ENCODE results near the gene DNAAF9.

DNAAF9 gene

GRCh38 chr20:3409417-3409816 lies 1.9 kb upstream of the DNAAF9 start:
- no peak for DNase-seq

GRCh38 chr20:3407771-3408637 lies 535 bp upstream of the DNAAF9 start:
- DNase-seq, result peak; percentile 72 to 78

GRCh38 chr20:3406481-3407039 lies 909 bp downstream of the DNAAF9 start:
- DNase-seq, result peak; percentile 26 to 52

GRCh38 chr20:3405696-3406358 lies 1.6 kb downstream of the DNAAF9 start:
- no peak for DNase-seq

- DNase-seq, result no peak
Measured at GRCh38 chr20:3405139-3405538, 2.3 kb downstream of the DNAAF9 start.

GRCh38 chr20:3404402-3404801 lies 3.1 kb downstream of the DNAAF9 start:
- peak; percentile 27 to 33 for DNase-seq

GRCh38 chr20:3403741-3404140 lies 3.7 kb downstream of the DNAAF9 start:
- DNase-seq, result no peak

- no peak for DNase-seq
Measured at GRCh38 chr20:3402453-3402852, 5.0 kb downstream of the DNAAF9 start.

- DNase-seq, result no peak
Measured at GRCh38 chr20:3400260-3401155, 7.0 kb downstream of the DNAAF9 start.

- DNase-seq, result no peak
Measured at GRCh38 chr20:3398681-3399252, 8.7 kb downstream of the DNAAF9 start.

- DNase-seq, result no peak
Measured at GRCh38 chr20:3396492-3396891, 11.0 kb downstream of the DNAAF9 start.

- no peak for DNase-seq
Measured at GRCh38 chr20:3392756-3393155, 14.7 kb downstream of the DNAAF9 start.

- DNase-seq, result no peak
Measured at GRCh38 chr20:3390759-3391425, 16.6 kb downstream of the DNAAF9 start.

- no peak for DNase-seq
Measured at GRCh38 chr20:3383878-3384495, 23.5 kb downstream of the DNAAF9 start.

GRCh38 chr20:3382836-3383235 lies 24.6 kb downstream of the DNAAF9 start:
- no peak for DNase-seq

- no peak for DNase-seq
Measured at GRCh38 chr20:3380228-3381070, 27.0 kb downstream of the DNAAF9 start.

GRCh38 chr20:3378138-3378537 lies 29.3 kb downstream of the DNAAF9 start:
- DNase-seq, result no peak

- no peak for DNase-seq
Measured at GRCh38 chr20:3377644-3378043, 29.8 kb downstream of the DNAAF9 start.

GRCh38 chr20:3374296-3374695 lies 33.2 kb downstream of the DNAAF9 start:
- DNase-seq, result no peak

- DNase-seq, result peak; percentile 76 to 87
Measured at GRCh38 chr20:3371754-3372153, 35.7 kb downstream of the DNAAF9 start.

- DNase-seq, result no peak
Measured at GRCh38 chr20:3367089-3367488, 40.4 kb downstream of the DNAAF9 start.
